Hepatic stellate cell (primary cell): ENCODE results near the gene NINJ1.
"Not testable (repeated sequence)": the region's sequence is repeated elsewhere in the genome, so short reads cannot be mapped to it uniquely, and the experiment has no call there.

Experiments
- DNase-seq: peaks from one replicate; pipeline ENCODE4 v3.0.0; 2011; ENCODE audit warnings: low spot score

Gene NINJ1

DNA sequence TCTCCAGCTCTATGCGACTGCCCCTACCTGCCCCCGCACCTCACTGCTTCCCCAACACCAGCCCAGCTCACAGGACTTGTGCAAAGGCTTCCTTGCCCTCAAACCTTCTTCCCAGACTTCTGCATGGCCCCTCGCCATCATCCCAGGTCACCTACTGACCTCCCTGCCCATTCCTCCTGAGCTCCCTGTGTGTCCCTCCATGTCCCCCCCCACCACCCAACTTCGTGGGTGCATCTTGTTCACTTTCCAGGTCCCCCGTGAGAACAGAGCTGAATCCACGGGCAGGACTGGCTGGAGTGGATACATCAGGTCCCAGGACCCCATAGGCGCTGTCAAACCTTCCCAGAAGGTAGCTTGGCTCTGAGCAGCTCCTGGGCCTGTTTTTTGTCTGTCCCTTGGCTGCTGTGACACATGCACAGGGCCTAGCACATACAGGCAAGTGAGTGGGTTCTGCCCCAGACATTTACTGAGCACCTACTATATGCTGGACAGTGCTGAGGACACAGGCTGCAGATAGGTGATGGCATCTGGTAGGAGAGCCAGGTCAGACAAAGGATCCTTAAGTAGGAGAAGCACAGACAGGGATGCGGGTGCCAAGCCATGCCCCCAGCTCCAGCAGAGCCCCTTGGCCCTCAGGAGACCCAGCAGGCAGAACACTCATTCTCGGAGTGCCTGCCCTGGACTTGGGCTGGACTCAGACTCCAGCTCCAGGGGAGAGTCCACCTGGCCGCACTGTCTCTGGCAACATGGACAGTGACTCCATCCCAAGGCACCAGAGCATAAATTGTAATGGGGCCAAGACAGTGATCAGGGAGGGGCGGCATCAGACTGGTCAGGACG, 15.0 kb downstream of the NINJ1 start:
- no peak for DNase-seq

DNA sequence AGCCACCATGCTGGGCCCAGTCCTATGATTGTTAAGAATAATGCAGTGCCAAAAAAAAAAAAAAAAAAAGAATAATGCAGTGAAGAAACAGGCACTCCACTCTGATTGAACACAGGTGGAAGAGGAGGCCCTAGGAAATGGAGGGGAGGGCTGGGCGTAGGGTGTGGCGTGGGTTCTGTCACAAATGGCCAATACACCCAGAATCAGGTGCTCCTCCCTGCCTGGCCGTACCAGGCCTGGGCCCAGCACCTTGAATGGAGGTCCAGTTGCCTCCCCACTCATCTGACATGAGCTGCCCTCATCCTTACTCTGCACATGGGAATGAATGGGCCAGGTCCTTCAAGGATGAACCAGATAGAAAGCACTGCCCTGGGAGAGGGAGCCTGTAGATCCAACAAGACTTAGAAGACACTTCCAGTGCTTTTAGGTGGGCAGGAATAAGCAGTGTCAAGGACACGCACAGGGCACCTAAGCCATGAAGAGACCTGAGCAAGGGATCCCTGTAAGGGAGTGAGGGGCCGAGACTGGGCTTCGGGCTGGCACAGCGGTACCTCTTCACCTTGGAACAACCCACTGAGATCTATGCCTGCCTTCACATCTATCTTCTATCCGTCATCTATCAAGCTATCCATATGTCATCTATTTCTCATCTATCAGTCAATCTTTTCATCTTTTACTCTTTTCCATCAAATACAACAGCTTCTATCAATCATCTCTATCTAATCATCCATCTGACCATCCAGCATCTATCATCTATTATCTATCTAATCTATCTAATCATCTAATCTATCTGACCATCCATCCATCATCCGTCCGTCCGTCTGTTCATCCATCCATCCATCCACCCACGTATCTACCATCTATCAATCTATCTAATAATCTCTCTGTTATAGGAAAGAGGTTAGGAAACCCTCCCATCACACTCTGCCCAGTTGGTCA, 15.9 kb downstream of the NINJ1 start:
- no peak for DNase-seq

DNA sequence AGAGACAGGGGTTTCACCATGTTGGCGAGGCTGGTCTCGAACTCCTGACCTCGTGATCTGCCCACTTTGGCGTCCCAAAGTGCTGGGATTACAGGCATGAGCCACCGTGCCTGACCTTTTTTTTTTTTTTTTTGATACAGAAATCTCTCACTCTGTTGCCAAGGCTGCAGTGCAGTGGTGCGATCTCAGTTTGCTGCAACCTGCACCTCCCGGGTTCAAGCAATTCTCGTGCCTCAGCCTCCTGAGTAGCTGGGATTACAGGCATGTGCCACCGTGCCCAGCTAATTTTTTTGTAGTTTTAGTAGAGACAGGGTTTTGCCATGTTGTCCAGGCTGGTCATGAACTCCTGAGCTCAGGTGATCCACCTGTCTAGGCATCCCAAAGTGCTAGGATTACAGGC, 16.5 kb downstream of the NINJ1 start:
- not testable (repeated sequence) for DNase-seq

DNA sequence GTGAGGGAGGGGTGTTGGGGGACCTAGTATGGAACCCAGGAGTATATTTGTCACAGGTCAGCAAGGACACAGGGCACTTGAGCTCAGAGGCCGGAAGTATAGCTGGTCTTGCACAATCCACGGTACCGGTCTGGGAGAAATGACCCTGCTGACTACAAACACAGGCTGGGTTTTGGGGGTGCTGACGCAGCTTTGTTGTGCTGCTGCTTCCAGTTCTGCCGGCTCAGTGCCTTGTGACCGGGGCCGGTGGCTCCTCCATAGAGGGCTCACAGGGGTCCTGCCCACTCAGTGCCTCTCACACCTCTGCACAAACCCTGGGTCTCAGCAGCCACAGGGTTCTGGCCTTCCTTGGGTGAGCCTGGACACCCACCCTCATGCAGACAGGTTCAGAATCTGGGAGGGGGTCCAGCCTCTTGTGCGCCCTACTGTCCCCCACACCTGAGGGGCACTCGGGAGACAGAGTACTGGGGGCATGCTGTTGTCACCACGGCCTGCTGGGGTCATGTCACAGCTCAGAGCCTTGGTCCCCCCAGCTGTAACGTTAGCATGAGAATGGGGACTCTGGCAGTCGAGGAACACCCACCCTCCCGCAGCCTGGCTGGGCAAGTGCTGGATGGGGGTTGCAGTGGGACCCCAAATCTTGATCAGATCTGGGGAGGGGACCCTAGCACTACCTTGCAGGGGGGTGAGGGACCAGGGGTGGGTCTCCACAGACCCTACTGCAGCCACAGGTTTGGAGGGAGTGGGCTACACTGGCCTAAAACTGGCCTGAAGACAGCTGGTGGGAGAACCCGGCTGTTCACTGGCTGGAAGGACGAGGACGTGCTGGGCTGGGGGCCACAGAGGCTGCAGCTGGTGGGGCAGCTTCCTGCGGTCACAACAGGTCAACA, 17.7 kb downstream of the NINJ1 start:
- peak; percentile 75 for DNase-seq

DNA sequence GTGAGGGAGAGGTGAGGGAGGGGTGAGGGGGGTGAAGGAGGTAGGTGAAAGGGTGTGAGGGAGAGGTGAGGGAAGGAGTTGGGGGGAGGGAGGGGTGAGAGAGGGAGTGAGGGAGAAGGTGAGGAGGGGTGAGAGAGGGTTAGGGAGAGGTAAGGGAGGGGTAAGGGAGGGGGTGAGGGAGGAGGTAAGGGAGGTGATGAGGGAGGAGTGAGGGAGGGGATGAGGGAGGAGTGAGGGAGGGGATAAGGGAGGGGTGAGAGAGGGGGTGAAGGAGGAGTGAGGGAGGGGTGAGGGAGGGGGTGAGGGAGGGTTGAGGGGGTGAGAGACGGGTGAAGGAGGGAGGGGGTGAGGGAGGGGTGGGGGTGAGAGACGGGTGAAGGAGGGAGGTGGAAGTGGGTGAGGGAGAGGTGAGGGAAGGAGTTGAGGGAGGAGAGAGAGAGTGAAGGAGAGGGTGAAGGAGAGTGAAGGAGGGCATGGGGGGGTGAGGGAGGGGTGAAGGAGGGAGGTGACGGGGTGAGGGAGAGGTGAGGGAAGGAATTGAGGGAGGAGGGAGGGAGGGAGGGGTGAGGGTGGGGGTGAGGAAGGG, 18.5 kb downstream of the NINJ1 start:
- DNase-seq, result no peak

DNA sequence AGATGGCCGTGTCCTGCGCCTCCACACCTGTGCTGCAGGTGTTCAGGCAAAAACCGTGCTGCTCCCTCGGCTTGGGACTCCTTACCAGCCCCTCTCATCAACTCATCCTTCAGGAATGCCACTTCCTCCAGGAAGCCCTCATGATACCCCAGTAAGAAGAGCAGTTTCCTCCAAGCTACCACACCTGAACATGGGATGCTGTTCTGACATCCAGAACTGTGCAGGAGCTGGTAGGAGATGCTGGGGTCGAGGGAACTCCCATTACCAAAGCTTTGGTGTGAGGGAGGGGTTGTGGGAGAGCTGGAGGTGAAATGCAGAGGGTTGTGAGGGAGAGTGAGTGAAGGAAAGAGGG, 19.1 kb downstream of the NINJ1 start:
- no peak for DNase-seq

DNA sequence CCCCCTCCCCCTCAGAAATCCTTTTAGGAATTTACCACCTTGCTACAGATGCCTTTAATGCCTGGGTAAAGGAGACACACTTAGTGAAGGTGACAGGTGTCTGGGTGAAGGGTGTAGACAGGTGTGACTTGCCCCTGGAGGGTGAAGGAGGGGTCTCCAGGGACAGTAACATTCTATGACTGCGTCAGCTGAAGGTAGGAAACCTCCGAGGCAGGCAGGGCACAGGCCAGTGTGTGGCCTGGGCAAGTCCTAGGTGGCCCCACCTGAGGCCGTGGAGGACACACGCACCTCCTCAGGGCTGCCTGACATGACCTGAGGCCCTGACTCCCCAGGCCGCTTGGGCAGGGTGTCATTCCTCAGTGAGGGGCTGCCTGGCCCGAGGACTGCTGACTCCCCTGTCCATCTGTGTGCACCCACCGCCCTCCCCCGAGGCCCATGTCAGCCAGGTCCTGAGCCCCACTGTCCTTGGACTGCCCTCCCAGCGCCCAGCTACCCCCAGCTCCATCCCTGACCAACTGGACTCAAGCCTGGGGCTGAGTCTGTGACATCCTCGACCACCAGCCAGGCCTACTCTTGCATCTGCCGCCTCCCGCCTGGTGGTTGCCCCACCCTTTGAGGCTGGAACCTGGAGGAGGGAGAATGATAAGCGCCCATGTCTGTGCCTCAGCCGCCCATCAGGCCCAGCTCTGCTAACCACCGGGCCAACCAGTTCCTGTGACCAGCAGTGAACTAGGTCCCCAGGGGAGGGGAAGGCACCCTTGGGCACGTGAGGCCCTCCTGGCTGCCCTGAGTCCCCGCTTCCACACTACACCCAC, 19.7 kb downstream of the NINJ1 start:
- no peak for DNase-seq

DNA sequence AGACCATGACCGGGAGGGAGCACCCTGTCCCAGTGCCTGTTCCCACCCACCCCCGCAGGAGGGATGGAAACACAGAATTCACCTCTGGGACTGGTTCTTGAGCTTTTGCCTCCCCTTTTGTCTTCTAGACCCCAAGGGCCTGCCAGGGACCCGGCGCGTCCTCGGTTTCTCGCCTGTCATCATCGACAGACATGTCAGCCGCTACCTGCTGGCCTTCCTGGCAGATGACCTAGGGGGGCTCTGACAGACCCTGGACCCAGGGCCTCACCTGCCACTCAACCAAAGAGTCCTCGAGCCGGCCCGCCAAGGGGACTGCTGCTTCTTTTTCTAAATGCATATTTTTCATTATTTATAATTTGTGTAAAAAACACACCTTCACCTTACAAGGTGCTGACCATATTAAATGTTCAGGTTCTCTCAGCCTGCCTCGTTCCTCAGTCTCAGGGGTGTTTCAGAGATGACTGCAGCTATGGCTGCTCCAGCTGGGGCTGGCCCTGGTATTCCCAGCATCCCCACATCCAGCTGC, 21.1 kb downstream of the NINJ1 start:
- DNase-seq, result no peak

DNA sequence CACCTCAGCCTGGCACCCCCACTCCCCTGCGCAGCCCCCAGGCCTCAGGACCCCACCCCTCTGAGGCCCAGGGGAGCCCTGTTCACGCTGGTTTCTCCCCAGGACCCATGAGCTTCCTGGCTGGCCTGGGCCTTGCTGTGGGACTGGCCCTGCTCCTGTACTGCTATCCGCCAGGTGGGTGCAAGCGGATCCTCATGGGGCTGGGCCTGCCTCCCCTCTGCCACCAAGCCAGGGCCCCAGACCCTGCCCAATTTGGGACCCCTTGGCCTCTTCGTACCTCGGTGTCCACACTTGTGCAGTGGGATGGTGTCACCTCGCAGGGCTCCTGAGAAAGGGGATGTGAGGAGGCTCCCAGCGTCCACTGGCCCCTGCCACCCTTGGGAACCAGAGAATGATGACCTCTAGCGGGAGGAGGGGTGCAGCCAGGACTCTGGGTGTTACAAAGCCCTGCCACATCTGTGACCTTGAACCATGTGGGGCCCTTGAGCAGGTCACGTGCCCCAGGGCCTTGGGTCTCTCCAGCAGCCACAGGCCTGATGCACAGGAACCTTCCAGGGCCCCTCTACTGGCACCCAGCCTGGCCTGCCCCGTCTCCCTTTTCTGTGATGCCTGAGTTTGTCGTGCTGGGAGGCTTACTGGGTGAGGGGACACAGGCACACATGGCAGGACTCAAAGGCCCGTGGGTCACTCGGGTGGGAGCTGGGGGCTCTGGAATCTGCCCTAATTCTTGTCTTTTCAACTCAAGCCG, 21.8 kb downstream of the NINJ1 start:
- no peak for DNase-seq

DNA sequence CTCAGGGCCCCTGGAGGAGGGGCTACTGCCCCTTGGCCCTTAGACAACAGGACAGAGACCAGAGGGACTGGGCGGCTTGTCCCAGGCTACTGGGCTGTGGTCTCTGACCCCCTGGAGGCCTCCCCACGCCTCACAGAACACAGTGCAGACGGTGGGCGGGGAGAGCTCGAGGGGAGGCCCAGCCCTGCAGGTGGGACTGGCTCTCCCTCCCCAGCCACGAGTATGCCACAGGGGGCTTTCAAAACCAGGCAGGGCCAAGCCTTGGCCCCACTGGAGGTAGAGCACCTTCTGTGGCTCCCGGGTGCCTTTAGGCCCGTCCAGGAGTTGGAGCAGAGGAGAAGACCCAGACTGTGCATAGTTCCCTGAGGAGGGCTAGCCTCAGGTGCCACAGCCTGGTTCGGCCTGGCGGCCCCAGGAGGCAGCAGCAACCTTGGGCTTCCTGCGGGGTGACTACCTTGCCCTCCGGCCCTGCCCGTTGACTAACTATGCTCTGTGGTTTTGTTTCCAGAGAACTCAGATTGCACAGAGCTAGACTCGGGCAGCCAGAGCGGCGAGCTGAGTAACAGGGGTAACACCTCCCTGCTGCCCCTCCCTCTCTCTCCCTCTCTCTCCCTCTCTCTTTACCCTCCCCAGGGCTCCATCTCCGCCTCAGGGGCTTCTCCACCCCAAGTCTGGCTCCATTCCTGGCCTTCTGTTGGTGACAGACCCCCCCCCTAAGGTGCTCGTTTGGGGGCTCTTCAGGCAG, 22.5 kb downstream of the NINJ1 start:
- no peak for DNase-seq

DNA sequence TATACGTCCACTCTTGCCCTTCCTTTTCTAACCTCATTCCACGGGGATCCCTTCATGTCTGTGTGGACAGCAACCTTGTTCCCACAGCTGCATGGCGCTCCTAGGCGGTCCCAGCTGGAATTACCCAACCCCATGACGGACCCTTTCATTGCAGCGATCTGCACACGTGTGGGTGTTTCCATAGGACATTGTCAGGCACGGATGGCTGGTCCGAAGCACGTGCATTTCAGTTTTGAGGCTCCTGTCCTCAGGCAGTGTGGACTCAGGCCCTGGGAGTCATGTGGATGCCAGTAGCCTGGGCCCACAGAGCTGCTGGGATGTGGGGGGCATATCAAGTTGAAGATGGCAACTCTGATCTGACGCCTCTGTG, 23.1 kb downstream of the NINJ1 start:
- no peak for DNase-seq

DNA sequence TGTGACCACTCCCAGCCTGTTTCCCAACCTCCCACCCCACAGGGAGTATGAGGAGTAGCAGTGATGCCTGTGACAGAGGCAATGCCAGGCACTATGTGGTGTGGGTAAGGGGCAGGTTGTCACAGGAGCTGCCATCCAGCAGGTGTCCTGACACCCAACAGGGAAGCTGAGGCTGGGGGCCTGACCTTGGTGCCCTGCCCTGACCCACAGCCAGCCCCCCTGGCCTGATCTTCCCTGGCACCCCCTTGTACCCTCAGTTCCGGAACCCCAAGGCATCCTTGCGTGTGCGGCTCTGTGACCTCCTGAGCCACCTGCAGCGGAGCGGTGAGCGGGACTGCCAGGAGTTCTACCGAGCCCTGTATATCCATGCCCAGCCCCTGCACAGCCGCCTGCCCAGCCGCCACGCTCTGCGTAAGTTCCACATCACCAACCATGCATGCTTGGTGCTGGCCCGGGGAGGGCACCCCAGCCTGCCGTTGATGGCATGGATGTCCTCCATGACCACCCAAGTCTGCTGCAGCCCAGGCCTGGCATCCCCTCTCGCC, 23.7 kb downstream of the NINJ1 start:
- no peak for DNase-seq

DNA sequence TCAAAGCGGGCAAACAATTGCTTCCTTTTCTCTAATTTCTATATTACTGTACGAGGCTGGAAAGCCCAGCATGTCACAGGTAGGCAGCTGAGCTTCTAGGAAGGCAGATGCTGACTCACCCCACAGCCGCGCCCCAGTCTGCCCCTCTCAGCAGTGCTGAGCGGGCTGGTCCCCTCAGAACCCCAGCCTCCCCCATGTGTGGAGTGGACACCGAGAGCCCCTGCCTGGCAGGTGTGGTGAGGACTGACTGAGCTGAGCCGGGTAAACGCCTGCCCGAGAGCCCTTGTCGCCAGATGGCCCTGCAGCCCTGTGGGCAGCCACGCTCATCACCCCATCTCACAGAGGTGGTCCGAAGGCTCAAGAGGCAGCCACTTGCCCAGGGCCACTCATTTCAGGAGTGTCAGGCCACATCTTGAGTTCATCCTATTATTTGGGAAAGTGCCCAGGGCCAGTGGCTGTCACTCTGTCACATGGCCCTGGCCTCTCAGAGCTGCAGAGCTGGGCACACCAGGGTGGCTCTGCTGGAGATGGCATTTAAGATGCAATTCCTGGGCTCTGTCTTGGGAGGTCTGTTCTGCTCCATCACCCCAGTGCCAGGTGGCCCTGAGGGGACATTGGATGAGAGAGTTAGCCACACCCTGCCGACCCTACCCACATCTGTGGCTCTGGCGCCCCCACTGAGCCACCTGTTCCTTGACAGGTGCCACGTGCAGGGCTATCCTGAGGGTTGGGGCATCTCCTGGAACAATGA, 25.6 kb downstream of the NINJ1 start:
- DNase-seq, result no peak

DNA sequence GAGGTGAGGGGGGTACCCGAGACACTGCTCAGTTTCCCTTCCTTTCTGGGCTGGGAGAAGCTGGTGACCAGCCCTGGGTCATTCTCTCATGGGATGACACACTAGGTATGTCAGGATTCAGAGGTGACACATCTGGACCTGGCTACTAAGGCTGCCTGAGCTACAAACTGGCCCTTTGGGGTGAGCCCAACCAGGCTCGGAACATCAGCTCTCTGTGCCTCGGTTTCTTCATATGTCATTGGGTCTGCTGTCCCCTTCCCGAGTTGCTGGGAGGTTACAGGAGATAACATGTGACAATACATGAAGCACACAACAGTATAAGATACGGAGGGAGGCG, 26.3 kb downstream of the NINJ1 start:
- DNase-seq, result no peak

DNA sequence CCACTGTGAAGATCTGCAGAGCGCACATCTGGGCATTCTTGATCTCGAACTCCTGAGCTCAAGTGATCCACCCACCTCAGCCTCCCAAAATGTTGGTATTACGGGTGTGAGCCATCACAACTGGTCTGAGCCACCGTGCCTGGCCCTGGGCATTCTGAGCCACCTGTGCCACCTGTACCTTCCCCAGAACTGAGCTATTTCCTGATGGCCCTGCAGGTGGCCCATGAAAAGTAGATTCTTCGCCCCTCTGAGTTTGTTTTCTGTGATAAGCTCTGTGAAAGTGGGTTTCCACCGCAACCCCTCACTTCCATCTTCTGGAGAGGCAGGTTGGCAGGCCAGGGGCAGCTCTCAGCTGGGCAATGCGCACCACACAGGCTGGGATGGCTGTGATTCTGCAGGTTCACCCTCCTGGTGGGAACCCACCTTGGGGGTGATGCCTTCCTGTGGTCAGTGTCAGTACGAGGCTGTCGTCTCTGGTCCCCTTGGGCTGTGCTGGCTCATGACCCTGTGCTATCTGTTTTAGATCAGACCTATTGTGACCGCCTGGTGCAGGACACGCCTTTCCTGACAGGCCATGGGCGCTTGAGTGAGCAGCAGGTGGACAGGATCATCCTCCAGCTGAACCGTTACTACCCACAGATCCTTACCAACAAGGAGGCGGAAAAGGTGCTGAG, 26.8 kb downstream of the NINJ1 start:
- no peak for DNase-seq

DNA sequence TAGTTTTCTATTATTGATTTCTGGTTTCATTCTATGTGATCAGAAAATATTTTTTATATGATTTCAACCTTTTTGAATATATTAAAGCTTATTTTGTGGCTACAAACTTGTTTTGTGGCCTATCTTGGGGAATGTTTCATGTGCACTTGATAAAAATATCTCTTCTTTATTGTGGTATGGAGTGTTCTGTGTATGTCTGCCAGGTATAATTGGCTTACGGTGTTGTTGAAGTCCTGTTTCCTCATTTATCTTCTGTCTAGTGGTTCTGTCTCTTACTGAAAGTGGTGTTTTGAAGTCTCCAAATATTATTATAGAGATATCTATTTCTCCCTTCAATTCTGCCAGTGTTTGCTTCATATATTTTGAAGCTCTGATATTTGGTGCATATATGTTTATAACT, 28.4 kb downstream of the NINJ1 start:
- DNase-seq, result no peak

DNA sequence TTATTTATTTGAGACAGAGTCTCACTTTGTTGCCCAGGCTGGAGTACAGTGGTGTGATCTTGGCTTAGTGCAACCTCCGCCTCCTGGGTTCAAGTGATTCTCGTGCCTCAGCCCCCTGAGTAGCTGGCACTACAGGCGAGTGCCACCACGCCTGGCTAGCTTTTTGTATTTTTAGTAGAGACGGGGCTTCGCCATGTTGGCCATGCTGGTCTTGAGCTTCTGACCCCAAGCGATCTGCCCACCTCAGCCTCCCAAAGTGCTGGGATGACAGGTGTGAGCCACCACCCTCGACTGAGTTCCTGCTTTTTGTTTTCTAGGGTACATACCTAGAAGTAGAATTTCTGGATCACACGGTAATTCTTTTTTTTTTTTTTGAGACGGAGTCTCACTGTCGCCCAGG, 33.0 kb downstream of the NINJ1 start:
- not testable (repeated sequence) for DNase-seq

DNA sequence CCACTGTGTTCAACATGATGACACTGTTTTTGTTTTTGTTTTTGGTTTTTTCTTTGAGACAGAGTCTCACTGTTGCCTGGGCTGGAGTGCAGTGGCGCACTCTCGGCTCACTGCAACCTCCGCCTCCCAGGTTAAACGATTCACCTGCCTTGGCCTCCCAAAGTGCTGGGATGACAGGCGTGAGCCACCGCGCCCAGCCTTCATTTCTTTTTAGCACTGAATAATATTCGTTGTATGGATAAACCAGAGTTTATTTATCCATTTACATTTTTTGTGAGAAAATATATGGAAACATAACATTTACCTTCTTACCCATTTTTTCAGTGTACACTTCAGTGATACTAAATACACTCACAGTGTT, 33.8 kb downstream of the NINJ1 start:
- no peak for DNase-seq
